HUES48 (cell line): ENCODE data around the gene TRMO.
"Not testable (repeated sequence)": the region's sequence is repeated elsewhere in the genome, so short reads cannot be mapped to it uniquely, and the experiment has no call there.

Experiments
- H3K27ac ChIP-seq: one replicate; pipeline ENCODE4 v1.7.0; 2013; ENCODE audit warnings: low read depth, low read length, inconsistent platforms
- H3K27me3 ChIP-seq: 2 replicates; pipeline ENCODE4 v1.6.1; 2013; ENCODE audit warnings: mild to moderate bottlenecking, low read length; ENCODE audit not compliant: control insufficient read depth, insufficient read depth
- H3K36me3 ChIP-seq: 2 replicates; pipeline ENCODE4 v1.6.1; 2013; ENCODE audit warnings: low read length; ENCODE audit not compliant: control insufficient read depth, insufficient read depth
- H3K4me1 ChIP-seq: 2 replicates; pipeline ENCODE4 v1.6.1; 2013; ENCODE audit warnings: mild to moderate bottlenecking, low read length; ENCODE audit not compliant: control insufficient read depth, insufficient read depth
- H3K4me3 ChIP-seq: 2 replicates; pipeline ENCODE4 v1.5.1; 2013; ENCODE audit warnings: mild to moderate bottlenecking, low read depth, low read length
- H3K9ac ChIP-seq: 2 replicates; pipeline ENCODE4 v1.6.1; 2013; ENCODE audit warnings: mild to moderate bottlenecking, low read depth, low read length, moderate library complexity
- H3K9me3 ChIP-seq: 2 replicates; pipeline ENCODE4 v1.6.1; 2013; ENCODE audit warnings: low read length; ENCODE audit not compliant: control insufficient read depth, insufficient read depth

The TRMO gene, protein sequence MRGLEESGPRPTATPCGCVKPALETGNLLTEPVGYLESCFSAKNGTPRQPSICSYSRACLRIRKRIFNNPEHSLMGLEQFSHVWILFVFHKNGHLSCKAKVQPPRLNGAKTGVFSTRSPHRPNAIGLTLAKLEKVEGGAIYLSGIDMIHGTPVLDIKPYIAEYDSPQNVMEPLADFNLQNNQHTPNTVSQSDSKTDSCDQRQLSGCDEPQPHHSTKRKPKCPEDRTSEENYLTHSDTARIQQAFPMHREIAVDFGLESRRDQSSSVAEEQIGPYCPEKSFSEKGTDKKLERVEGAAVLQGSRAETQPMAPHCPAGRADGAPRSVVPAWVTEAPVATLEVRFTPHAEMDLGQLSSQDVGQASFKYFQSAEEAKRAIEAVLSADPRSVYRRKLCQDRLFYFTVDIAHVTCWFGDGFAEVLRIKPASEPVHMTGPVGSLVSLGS

DNA sequence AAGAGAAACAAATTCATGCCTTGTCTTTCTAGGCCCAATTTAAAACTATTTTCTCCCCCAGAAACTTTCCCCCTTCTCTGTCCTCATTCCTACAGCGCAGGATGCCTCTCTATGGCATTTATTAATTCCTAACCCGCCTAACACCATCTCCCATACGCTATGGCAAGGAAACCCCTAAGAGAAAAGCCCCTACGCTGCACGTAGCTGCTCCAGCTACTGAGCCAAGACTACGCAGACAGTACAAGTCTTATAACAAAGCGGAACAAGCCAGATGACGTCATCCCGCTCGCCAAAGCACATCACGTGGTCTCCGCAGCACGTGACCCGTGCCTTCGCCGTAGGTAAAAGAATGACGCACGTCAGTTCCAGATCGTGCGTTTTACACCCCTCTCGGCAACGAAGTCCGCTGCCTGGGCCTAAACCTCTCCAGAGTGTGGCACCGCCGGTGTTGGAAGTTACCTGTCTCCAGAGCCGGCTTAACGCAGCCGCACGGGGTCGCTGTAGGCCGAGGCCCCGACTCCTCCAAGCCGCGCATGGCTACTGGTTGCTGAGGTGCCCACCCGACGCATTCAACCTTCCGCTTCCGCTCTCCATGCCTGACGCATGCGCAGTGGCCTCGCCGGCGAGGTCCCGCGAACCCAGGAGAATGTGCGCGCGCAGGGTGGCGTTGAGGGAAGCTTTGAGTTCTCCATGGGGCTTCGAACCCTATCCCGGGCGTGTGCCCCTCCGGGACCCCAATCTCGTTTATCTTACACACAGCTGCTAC, at the start of gene TRMO:
TSS of gene TRMO (minus strand) at position 542 of the 766 bp plus-strand sequence. CDS start at position 535, 7 bp downstream.
- Histone ChIP-seq H3K36me3 (no peaks in the 10 kb centered on the region), H3K27ac (peak within 1 kb of the TSS; percentile 98), H3K9ac (peak within 1 kb of the TSS; percentile 92), H3K27me3 (peaks cover 20% of the 10 kb centered on the region), H3K4me3 (peak within 1 kb of the TSS; percentile 79), H3K4me1 (0 out of 2 replicates have a peak, but pooled peaks cover 3% of the 10 kb centered on the region), H3K9me3 (no peaks in the 10 kb centered on the region)

DNA sequence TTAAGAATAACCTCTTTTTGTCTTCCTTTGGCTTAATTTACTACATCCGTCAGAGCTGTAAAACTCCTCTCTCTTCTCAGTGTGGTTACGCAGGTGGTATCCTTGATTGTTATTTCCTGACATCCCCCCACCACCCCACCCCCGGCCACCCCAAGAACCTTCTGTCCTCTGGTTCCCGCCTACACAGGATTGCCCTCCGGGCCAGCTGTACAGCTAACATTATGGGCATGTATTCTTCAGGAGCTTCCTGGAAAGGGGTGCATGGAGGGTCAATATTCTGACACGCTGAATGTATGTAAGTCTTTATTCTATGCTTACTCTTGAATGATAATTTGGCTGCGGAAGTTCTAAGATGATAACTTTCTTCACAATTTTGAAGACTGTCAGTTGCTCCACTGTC, 47.9 kb upstream of the TRMO start:
- Histone ChIP-seq H3K9me3 (no peaks in the 10 kb centered on the region), H3K27ac (no peak overlapping the region), H3K4me3 (no peak overlapping the region), H3K9ac (no peak overlapping the region), H3K27me3 (peaks cover 64% of the 10 kb centered on the region), H3K4me1 (no peaks in the 10 kb centered on the region), H3K36me3 (no peaks in the 10 kb centered on the region)

DNA sequence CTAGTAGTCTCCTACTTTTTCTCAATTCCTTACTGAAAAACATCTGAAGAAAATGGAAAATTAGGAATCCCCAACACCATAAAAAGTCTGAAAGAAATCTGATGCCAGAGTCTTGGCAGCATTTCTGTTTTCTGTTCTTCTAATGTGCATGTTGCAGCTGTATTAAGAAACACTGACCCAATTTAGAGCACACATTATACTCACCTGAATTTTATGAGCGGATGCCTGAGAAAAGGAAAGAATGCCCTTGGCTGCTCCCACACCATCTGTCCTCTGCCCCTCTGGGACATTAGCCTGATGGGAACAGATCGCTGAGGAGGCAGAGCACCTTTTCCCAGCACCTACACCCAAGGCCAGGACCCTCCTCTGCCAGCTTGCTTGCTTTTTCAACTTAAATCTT, 46.7 kb upstream of the TRMO start:
- no peaks in the 10 kb centered on the region for H3K4me1 ChIP-seq
- no peaks in the 10 kb centered on the region for H3K9me3 ChIP-seq
- no peak overlapping the region for H3K4me3 ChIP-seq
- no peak overlapping the region for H3K27ac ChIP-seq
- H3K27me3 ChIP-seq: peaks cover 70% of the 10 kb centered on the region
- no peak overlapping the region for H3K9ac ChIP-seq
- no peaks in the 10 kb centered on the region for H3K36me3 ChIP-seq

DNA sequence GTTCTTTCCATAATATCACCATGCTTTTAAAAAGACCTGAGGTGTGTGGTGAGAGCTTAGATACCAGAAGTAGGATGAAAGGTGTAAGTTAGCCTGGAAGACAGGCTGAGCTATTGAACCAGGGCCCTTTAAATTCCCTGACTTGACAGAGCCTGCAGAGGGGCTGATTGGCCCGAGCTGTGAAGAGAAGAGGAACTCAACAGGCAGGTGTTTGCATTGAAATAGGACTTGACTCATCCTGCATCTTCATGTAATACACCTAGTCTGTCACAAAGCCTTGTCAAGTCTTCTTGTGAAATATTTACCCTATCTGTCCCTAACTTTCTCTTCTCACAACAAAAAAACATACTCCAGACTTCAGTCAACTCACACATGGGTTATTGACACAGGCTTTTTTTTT, 44.2 kb upstream of the TRMO start:
- Histone ChIP-seq H3K4me3 (no peak overlapping the region), H3K4me1 (no peaks in the 10 kb centered on the region), H3K27ac (no peak overlapping the region), H3K27me3 (peaks cover 46% of the 10 kb centered on the region), H3K9ac (no peak overlapping the region), H3K36me3 (no peaks in the 10 kb centered on the region), H3K9me3 (no peaks in the 10 kb centered on the region)

DNA sequence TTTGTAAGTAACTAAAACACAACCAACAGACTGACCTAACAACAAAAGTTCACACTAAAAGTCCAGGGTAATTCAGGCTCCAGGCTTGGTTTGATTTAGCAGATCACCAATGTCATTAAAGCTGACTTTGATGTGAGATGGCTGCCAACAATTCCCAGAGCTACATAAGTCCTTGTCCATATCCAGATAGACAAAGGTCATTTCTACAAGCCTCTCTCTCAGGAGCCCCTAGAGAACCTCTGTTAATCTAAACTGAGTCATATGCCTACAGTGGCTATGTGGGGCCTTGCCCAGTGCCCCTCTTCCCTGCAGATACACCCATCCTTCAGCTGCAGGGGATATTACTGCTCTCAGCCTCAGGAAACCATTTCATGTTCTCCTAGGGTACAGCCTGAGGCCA, 42.6 kb upstream of the TRMO start:
- H3K27me3 ChIP-seq: peaks cover 38% of the 10 kb centered on the region
- H3K9ac ChIP-seq: no peak overlapping the region
- H3K4me3 ChIP-seq: no peak overlapping the region
- H3K36me3 ChIP-seq: no peaks in the 10 kb centered on the region
- H3K4me1 ChIP-seq: no peaks in the 10 kb centered on the region
- H3K27ac ChIP-seq: no peak overlapping the region
- H3K9me3 ChIP-seq: no peaks in the 10 kb centered on the region

DNA sequence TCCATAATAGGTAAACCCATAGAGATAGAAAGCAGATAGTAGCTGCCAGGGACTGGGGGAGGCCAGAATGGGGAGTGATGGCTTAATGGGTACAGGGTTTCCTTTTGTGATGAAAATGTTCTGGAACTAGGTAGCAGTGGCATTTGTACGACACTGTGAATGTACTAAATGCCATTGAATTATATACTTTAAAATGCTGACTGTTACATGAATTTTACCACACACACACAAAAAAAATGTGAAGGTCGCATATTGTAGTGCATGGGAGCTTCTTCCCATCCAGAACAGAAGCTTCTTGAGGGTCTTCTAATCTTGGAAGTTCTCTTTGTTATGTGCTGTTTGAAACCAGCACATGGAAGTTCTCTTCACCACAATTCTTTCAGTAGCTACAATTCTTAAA, 40.9 kb upstream of the TRMO start:
- no peak overlapping the region for H3K4me3 ChIP-seq
- H3K9ac ChIP-seq: no peak overlapping the region
- H3K9me3 ChIP-seq: no peaks in the 10 kb centered on the region
- H3K27ac ChIP-seq: no peak overlapping the region
- H3K27me3 ChIP-seq: peaks cover 27% of the 10 kb centered on the region
- no peaks in the 10 kb centered on the region for H3K4me1 ChIP-seq
- no peaks in the 10 kb centered on the region for H3K36me3 ChIP-seq

DNA sequence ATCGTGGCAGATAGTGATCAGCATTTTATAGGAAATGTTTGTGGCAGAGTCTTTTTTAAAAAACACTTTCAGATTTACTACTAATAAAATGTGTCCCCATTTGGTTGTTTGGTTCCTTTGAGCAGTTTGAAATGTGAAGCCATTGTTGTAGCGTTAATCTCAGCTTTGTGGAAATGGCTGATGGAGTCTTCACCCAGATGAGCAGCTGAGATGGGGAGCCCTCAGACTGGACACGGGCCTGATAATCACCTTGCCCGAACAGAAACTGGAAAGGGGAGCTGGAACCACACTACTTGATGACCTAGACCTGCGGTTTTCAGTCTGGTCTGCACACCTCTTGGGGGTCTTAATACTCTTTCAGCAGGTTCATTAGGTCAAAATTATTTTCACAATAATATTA, 40.3 kb upstream of the TRMO start:
- H3K4me3 ChIP-seq: no peak overlapping the region
- no peak overlapping the region for H3K27ac ChIP-seq
- H3K9me3 ChIP-seq: no peaks in the 10 kb centered on the region
- peaks cover 20% of the 10 kb centered on the region for H3K27me3 ChIP-seq
- H3K4me1 ChIP-seq: no peaks in the 10 kb centered on the region
- H3K36me3 ChIP-seq: no peaks in the 10 kb centered on the region
- no peak overlapping the region for H3K9ac ChIP-seq

DNA sequence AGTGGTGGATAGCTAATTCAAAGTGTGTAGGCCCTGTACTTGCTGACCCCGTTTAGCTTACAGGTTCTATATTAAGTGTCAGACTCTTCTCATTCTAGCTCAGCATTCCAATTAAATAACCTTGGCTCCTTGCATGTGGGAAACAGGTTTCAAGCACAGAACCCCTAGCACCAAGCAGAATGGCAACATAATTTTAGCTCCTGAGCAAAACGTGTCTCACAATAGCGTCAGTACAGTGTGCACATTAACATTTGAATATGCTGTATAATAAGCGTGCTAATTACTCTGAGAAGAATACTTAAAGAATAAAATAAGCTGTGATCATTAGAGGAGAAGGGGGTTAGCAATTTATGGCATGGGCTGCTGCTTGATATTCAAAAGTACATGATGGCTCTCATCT, 39.8 kb upstream of the TRMO start:
- Histone ChIP-seq H3K27ac (no peak overlapping the region), H3K4me3 (no peak overlapping the region), H3K4me1 (no peaks in the 10 kb centered on the region)

DNA sequence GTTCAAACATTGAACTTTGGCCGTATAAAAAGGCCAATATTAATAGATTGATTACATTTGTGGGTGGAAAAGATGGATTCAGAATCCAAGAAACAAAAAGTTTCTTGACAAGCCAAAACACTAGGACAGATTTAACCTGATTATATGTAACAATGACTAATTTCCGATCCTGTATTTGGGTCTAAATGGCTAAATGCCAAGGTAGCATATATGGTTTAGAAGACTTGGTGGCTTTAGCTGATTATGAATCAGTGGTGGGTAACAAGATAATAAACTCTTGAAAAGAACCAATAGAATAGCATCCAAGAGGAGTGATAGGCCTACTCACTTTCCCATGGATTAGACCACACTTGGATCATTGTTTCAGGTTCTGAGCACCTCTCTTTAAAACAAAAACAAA, 39.1 kb upstream of the TRMO start:
- Histone ChIP-seq H3K27me3 (peaks cover 20% of the 10 kb centered on the region), H3K9me3 (no peaks in the 10 kb centered on the region), H3K4me1 (no peaks in the 10 kb centered on the region), H3K9ac (no peak overlapping the region), H3K27ac (no peak overlapping the region), H3K4me3 (no peak overlapping the region), H3K36me3 (no peaks in the 10 kb centered on the region)

More for the DNA sequence above, 39.8 kb upstream of the TRMO start:
- Histone ChIP-seq H3K27me3 (peaks cover 20% of the 10 kb centered on the region), H3K36me3 (no peaks in the 10 kb centered on the region), H3K9me3 (no peaks in the 10 kb centered on the region), H3K9ac (no peak overlapping the region)

DNA sequence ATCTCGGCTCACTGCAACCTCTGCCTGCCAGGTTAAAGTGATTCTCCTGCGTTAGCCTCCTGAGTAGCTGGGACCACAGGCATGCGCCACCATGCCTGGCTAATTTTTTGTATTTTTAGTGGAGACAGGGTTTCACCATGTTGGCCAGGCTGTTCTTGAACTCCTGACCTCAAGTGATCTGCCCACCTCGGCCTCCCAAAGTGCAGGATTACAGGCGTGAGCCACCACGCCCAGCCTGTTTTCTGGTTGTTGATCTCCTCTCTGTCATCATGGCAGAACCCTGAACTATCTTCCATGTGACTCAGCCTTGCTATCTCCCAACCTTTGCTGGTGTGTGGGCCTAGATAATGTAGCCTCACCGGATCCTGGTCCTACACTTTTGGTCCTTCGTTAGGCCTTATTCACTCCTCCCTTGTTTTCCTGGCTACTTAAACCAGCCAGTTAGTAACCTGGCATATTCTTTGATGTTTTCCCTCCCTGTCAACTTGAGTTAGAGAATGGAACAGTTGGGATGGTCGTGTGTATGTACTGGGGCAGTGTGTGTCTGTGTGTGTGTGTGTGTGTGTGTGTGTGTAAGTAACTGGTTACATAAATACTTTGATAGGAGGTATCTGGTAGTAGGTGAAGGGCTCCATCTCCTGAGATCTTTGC, 38.5 kb upstream of the TRMO start:
- peaks cover 18% of the 10 kb centered on the region for H3K27me3 ChIP-seq

DNA sequence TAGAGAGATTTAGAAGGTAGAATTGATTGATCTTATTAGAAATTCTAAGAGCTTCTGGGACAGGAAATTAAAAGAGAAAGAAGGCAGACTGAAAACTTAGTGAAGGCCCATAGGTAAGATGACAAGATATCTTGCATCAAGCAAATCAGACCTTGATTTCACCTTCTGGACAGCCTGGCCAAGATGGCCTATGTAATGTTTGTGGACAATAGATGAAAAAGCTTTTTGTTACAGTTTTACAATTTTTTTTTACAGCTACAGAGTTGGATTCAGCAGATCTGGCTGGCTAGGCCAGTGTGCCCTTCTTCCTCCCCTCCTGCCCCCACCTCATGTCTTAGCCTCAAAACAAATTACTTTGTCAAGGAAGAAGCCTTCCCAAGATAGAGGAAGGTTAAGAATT, 37.3 kb upstream of the TRMO start:
- no peaks in the 10 kb centered on the region for H3K9me3 ChIP-seq
- no peak overlapping the region for H3K27ac ChIP-seq
- no peak overlapping the region for H3K4me3 ChIP-seq
- no peaks in the 10 kb centered on the region for H3K4me1 ChIP-seq
- no peaks in the 10 kb centered on the region for H3K36me3 ChIP-seq
- no peak overlapping the region for H3K9ac ChIP-seq
- peaks cover 5% of the 10 kb centered on the region for H3K27me3 ChIP-seq

More for the DNA sequence above, 38.5 kb upstream of the TRMO start:
- not testable (repeated sequence) for H3K27ac ChIP-seq, H3K4me1 ChIP-seq, H3K36me3 ChIP-seq, H3K4me3 ChIP-seq, H3K9ac ChIP-seq, H3K9me3 ChIP-seq
